Coronary artery (tissue), 2 donors: Measurements from ENCODE around the gene LGI2.
"Not testable (repeated sequence)": the region's sequence is repeated elsewhere in the genome, so short reads cannot be mapped to it uniquely, and the experiment has no call there.

Experiments used
- DNase-seq: peaks from one replicate; pipeline ENCODE4 v3.0.0-alpha.2; 2017; ENCODE audit warnings: low spot score
- H3K27ac ChIP-seq, 2 donors: fragments of 200-600 bp; sonication (generic); one replicate each; pipeline ENCODE4 v1.5.1; 2016 to 2019
- H3K4me3 ChIP-seq: fragments of 200-600 bp; sonication (generic); 2 replicates; pipeline ENCODE4 v1.5.1; 2016; ENCODE audit warnings: mild to moderate bottlenecking, moderate library complexity
- CTCF ChIP-seq: fragments of 200-600 bp; sonication (generic); IDR thresholded peaks from one replicate; pipeline ENCODE4 v1.5.1; 2019; ENCODE audit warnings: antibody characterized with exemption

LGI2 gene

GRCh38 chr4:25069014-25069413, 38.3 kb upstream of the LGI2 start:
- no peak overlapping the region for H3K27ac ChIP-seq
- DNase-seq = no peak
- no peak for TF ChIP-seq CTCF
- H3K4me3 ChIP-seq = no peak overlapping the region

- no peak overlapping the region for H3K27ac ChIP-seq
- TF ChIP-seq CTCF = no peak
- H3K4me3 ChIP-seq = no peak overlapping the region
- DNase-seq = no peak
Measured at GRCh38 chr4:25068386-25068785, 37.6 kb upstream of the LGI2 start.

- no peak overlapping the region for H3K27ac ChIP-seq
- TF ChIP-seq CTCF = no peak
- H3K4me3 ChIP-seq = no peak overlapping the region
- DNase-seq = no peak
Measured at GRCh38 chr4:25065932-25066590, 35.3 kb upstream of the LGI2 start.

DNA sequence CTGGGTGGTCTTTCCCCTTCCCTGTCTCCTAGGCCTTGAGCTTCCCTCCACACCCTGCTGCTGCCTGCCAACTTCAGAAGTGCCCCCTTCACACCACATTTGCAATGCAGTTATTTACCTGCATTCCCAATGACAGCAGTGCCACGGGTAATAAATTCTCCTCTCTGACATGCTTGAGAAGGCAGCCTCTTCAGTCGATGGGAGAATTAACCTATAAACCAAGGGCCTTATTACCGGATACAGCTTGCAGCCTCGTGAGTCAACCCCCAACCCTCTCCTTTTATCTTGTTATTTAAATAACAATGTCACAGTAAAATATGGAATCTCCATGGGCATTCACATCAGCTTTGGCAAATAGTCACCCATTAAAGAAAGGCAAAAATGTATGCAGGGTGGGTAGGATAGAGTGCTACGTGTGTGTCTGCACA, 34.7 kb upstream of the LGI2 start:
- TF ChIP-seq CTCF = no peak

DNA sequence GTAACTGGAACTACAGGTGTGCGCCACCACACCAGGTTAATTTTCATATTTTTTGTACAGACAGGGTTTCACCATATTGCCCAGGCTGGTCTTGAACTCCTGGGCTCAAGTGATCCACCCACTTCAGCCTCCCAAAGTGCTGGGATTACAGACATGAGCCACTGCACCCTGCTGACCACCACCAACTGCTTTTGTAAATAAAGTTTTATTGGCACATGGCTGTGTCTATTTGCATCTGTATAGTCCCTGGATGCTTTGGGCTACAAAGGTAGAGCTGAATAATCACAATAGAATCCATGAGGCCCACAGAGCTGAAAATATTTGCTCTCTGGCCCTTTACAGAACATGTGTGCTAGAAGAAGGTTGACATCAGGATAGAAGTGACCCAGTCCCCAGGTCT, 33.7 kb upstream of the LGI2 start:
- DNase-seq, H3K4me3 ChIP-seq, H3K27ac ChIP-seq: not testable (repeated sequence)

More for the DNA sequence above, 34.7 kb upstream of the LGI2 start:
- DNase-seq = no peak
- no peak overlapping the region for H3K27ac ChIP-seq
- H3K4me3 ChIP-seq = no peak overlapping the region

GRCh38 chr4:25063116-25063515, 32.4 kb upstream of the LGI2 start:
- Histone ChIP-seq H3K27ac (peak overlapping the region in 1 of 2 donors; percentile 29), H3K4me3 (no peak overlapping the region)
- no peak for TF ChIP-seq CTCF
- DNase-seq = no peak

- H3K27ac ChIP-seq = peak overlapping the region; percentile 73 to 83
- no peak for DNase-seq
- no peak overlapping the region for H3K4me3 ChIP-seq
- no peak for TF ChIP-seq CTCF
Measured at GRCh38 chr4:25062098-25062497, 31.4 kb upstream of the LGI2 start.
